ENCODE data around the gene TOM1L2. TPM values are rescaled to one million over a fixed set of nuclear protein-coding genes. Genes with fewer than 3 reads are reported as not detected.

Gene TOM1L2
- total and polyA plus RNA-seq, 8 donors: 51.2 to 71.2 (median 57.4) TPM

DNA sequence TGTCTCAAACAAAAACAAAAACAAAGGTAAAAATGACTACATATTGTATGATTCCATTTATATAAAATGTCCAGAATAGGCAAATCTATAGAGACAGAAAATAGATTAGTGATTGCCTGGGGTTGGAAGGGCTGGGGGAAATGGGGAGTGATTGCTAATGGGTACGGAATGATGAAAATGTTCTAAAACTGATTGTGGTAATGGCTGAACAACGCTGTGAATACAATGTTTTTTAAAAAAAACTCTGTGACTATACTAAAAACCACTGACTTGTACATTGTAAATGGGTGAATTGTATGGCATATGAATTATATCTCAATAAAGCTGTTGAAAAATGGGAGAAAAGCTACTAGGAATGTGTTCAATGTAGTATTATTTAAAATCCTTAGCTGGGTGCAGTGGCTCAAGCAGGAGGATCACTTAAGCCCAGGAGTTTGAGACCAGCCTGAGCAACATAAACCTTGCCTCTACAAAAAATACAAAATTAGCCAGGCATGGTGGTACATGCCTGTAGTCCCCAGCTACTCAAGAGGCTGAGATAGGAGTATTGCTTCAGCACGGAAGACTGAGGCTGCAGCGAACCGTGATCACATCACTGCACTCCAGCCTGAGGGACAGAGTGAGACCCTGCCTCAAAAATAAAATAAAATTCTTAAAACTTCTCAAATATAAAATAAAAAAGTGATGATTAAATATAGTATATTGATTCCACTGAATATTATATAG, 47.9 kb downstream of the TOM1L2 start:
- no peak for ATAC-seq
- Histone ChIP-seq H3K9me3 (no peaks in the 10 kb centered on the region), H3K4me1 (peaks cover 24 to 37% of the 10 kb centered on the region in 2 donors), H3K36me3 (no peaks in the 10 kb centered on the region), H3K27ac (no peak overlapping the region), H3K4me3 (no peak overlapping the region), H3K27me3 (no peaks in the 10 kb centered on the region)
- no peak for DNase-seq
- intact Hi-C loops (cut with DNase I): no loop called here
- TF ChIP-seq, protein P1, sequence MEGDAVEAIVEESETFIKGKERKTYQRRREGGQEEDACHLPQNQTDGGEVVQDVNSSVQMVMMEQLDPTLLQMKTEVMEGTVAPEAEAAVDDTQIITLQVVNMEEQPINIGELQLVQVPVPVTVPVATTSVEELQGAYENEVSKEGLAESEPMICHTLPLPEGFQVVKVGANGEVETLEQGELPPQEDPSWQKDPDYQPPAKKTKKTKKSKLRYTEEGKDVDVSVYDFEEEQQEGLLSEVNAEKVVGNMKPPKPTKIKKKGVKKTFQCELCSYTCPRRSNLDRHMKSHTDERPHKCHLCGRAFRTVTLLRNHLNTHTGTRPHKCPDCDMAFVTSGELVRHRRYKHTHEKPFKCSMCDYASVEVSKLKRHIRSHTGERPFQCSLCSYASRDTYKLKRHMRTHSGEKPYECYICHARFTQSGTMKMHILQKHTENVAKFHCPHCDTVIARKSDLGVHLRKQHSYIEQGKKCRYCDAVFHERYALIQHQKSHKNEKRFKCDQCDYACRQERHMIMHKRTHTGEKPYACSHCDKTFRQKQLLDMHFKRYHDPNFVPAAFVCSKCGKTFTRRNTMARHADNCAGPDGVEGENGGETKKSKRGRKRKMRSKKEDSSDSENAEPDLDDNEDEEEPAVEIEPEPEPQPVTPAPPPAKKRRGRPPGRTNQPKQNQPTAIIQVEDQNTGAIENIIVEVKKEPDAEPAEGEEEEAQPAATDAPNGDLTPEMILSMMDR (IDR thresholded peaks at IDR 0.05): no peak

- peak; percentile 68 for ATAC-seq
- TF ChIP-seq, protein P1 (IDR thresholded peaks at IDR 0.05): no peak
- peak in 1 of 4 donors; percentile 42 for DNase-seq
- H3K4me3 ChIP-seq: no peak overlapping the region
- H3K27ac ChIP-seq: peak overlapping the region; percentile 24 to 72
- no peaks in the 10 kb centered on the region for H3K36me3 ChIP-seq
- H3K9me3 ChIP-seq: no peaks in the 10 kb centered on the region
- H3K27me3 ChIP-seq: no peaks in the 10 kb centered on the region
- intact Hi-C loops (cut with DNase I): no loop called here
- H3K4me1 ChIP-seq: peaks cover 20 to 43% of the 10 kb centered on the region in 2 donors
Measured at GRCh38 chr17:17922070-17922614, 50.1 kb downstream of the TOM1L2 start.

DNA sequence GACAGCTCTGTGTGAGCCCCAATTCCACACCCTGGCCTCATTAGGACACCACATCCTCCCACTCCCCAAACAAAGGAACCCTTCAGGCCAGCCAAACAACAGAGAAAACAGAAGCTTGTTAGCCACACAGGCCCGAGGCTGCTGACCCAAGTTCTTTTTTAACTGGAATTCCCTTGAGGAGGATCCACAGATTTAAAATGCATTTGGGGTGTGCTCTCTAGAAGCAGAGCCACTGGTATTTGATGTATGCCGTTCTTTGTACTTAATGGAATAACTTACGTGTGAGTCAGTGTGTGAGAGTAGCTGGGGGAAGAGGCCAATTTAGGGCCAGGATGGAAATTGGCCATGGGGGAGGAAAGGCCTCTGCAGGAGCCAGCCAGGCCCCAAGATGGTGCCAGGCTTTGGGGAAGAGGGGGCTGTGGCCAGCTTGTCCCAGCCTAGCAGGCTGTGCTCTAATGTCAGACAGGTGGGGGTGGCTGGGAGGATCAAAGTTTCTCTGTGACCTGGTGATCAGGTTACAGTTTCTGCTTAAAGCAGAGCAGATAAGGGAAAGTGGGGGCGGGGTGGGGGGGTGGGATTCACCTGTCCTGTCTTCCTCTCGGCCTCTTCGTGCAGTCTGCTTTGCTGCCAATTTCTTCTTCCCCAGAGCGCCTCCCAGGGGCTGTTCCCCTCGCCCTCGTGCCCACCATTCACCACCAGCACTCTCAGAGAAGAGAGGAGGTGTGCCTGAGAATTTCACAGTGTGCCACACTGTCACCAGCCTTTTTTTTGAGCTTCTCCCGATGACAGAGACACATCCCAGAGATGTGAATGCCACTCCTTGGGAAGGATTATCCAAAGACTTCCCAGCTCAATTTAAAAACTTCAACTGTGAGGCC, 50.8 kb downstream of the TOM1L2 start:
- peak overlapping the region; percentile 24 to 72 for H3K27ac ChIP-seq
- TF ChIP-seq, protein P1 (IDR thresholded peaks at IDR 0.05): no peak
- H3K4me3 ChIP-seq: no peak overlapping the region
- H3K4me1 ChIP-seq: peaks cover 20 to 43% of the 10 kb centered on the region in 2 donors
- DNase-seq: peak in 1 of 4 donors; percentile 47
- no peaks in the 10 kb centered on the region for H3K36me3 ChIP-seq
- H3K9me3 ChIP-seq: no peaks in the 10 kb centered on the region
- H3K27me3 ChIP-seq: no peaks in the 10 kb centered on the region
- intact Hi-C loops (cut with DNase I): no loop called here
- peak; percentile 74 for ATAC-seq

GRCh38 chr17:17919169-17920107, 52.8 kb downstream of the TOM1L2 start:
- Histone ChIP-seq H3K4me3 (no peak overlapping the region), H3K36me3 (no peaks in the 10 kb centered on the region), H3K27me3 (no peaks in the 10 kb centered on the region), H3K4me1 (peaks cover 20 to 47% of the 10 kb centered on the region in 2 donors), H3K9me3 (no peaks in the 10 kb centered on the region), H3K27ac (no peak overlapping the region)
- TF ChIP-seq, protein P1 (IDR thresholded peaks at IDR 0.05): peak; percentile 67 to 71
- ATAC-seq (peak; percentile 81), DNase-seq (peak in 3 of 4 donors; percentile 73 to 84 (median 73))
- intact Hi-C loops (cut with DNase I): no loop called here
